Ascending aorta (tissue), 2 donors: ENCODE data around the gene TECPR2. TPM values are rescaled to one million over a fixed set of nuclear protein-coding genes. Genes with fewer than 3 reads are reported as not detected.

Source experiments
- DNase-seq, 2 donors: peaks; one replicate each; pipeline ENCODE4 v3.0.0-alpha.2; 2019; ENCODE audit warnings: low spot score in 2 of 2
- H3K27ac ChIP-seq, 2 donors: fragments of 200-600 bp; sonication (generic); one replicate each; pipeline ENCODE4 v1.5.1; 2016 to 2017; ENCODE audit warnings: mild to moderate bottlenecking in 1 of 2
- H3K27me3 ChIP-seq: fragments of 200-600 bp; sonication (generic); one replicate; pipeline ENCODE4 v1.5.1; 2017
- H3K36me3 ChIP-seq, 2 donors: fragments of 200-600 bp; sonication (generic); one replicate each; pipeline ENCODE4 v1.5.1; 2016
- H3K4me1 ChIP-seq, 2 donors: fragments of 200-600 bp; sonication (generic); one replicate each; pipeline ENCODE4 v1.5.1; 2016 to 2017; ENCODE audit warnings: mild to moderate bottlenecking in 1 of 2
- H3K4me3 ChIP-seq, 2 donors: fragments of 200-600 bp; sonication (generic); one replicate each; pipeline ENCODE4 v1.5.1; 2016 to 2017; ENCODE audit warnings: mild to moderate bottlenecking in 1 of 2
- H3K9me3 ChIP-seq, 2 donors: fragments of 200-600 bp; sonication (generic); one replicate each; pipeline ENCODE4 v1.5.1; 2016
- CTCF ChIP-seq, 3 experiments: fragments of 200-600 bp in 2 of 3; fragments of 450-650 bp in 1 of 3; sonication (generic) in 2 of 3; IDR thresholded peaks; one replicate each; pipeline ENCODE4 v1.5.1; 2016 to 2019; ENCODE audit warnings: antibody characterized with exemption in 3 of 3, mild to moderate bottlenecking in 1 of 3, moderate library complexity in 1 of 3
- intact Hi-C: fragments of 100-400 bp; cut with DNase I; formaldehyde crosslinking; loops from one replicate; pipeline ENCODE4 v1.15.1; 2023
- total RNA-seq: library from RNA; depleted of rRNA; stranded (reverse); fragments of >200 nt; gene quantifications from one replicate; pipeline ENCODE4 v1.1.0, GENCODE V29; 2016

TECPR2 gene
- total RNA-seq, 1 donor from 2014 or later = 27.0 TPM

DNA sequence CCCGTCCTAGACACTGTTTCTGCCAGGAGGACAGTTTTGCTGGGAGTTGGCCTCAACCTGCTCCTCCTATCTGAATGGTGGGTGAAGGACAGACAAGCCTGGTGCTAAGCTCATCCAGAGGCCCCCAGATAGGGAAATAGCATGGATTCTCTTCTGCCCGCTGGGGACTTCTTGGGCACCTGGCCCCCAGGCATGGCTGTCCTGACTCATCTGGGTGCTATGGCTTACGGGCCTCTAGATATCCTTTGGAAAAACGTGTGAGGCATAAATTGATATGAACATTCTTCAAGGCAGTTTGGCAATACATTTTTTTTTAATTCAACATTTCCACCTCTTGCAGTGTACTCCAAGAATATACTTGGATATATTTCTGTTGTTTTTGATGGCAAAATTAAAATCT lies 8.6 kb downstream of the TECPR2 start:
- intact Hi-C loops = no loop called here
- no peak for DNase-seq
- Histone ChIP-seq H3K27ac (no peak overlapping the region), H3K27me3 (no peaks in the 10 kb centered on the region), H3K4me1 (no peaks in the 10 kb centered on the region), H3K4me3 (no peak overlapping the region), H3K36me3 (peaks cover 0 to 4% of the 10 kb centered on the region in 2 donors), H3K9me3 (no peaks in the 10 kb centered on the region)
- TF ChIP-seq CTCF (IDR thresholded peaks at IDR 0.05) = no peak

GRCh38 chr14:102373110-102373509 lies 10.4 kb downstream of the TECPR2 start:
- H3K36me3 ChIP-seq = peaks cover 13 to 18% of the 10 kb centered on the region in 2 donors
- TF ChIP-seq CTCF (IDR thresholded peaks at IDR 0.05) = no peak

DNA sequence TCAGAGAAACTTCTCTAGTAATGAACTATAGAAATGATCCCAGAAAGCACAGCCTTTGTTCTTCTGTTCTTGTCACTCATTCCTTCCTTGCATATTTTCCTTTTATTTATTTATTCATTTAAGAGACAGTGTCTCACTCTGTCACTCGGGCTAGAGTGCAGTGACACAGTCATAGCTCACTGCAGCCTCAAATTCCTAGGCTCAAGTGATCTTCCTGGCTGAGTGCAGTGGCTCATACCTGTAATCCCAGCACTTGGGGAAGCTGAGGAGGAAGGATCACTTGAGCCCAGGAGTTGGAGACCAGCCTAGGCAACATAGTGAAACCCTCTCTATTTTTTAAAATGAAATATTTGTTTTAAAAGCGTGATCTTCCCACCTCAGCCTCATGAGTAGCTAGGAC lies 11.5 kb downstream of the TECPR2 start:
- no peak for TF ChIP-seq CTCF (IDR thresholded peaks at IDR 0.05)
- H3K4me1 ChIP-seq = no peaks in the 10 kb centered on the region
- no peaks in the 10 kb centered on the region for H3K9me3 ChIP-seq
- DNase-seq = no peak
- H3K4me3 ChIP-seq = no peak overlapping the region
- intact Hi-C loops = no loop called here
- no peak overlapping the region for H3K27ac ChIP-seq
- no peaks in the 10 kb centered on the region for H3K27me3 ChIP-seq
- H3K36me3 ChIP-seq = peaks cover 13 to 28% of the 10 kb centered on the region in 2 donors

More at GRCh38 chr14:102373110-102373509, 10.4 kb downstream of the TECPR2 start:
- Histone ChIP-seq H3K27me3 (no peaks in the 10 kb centered on the region), H3K27ac (no peak overlapping the region), H3K4me1 (no peaks in the 10 kb centered on the region), H3K4me3 (no peak overlapping the region), H3K9me3 (no peaks in the 10 kb centered on the region)
- no peak for DNase-seq
- intact Hi-C loops = no loop called here

GRCh38 chr14:102375119-102375518 lies 12.4 kb downstream of the TECPR2 start:
- H3K9me3 ChIP-seq = no peaks in the 10 kb centered on the region
- H3K27ac ChIP-seq = no peak overlapping the region
- peaks cover 13 to 34% of the 10 kb centered on the region in 2 donors for H3K36me3 ChIP-seq
- H3K4me3 ChIP-seq = no peak overlapping the region
- no peaks in the 10 kb centered on the region for H3K27me3 ChIP-seq
- TF ChIP-seq CTCF (IDR thresholded peaks at IDR 0.05) = no peak
- no peaks in the 10 kb centered on the region for H3K4me1 ChIP-seq
- intact Hi-C loops = no loop called here
- DNase-seq = no peak

- Histone ChIP-seq H3K4me3 (no peak overlapping the region), H3K27ac (no peak overlapping the region), H3K36me3 (peaks cover 13 to 36% of the 10 kb centered on the region in 2 donors), H3K4me1 (no peaks in the 10 kb centered on the region), H3K9me3 (no peaks in the 10 kb centered on the region), H3K27me3 (no peaks in the 10 kb centered on the region)
- no peak for DNase-seq
- intact Hi-C loops = no loop called here
- no peak for TF ChIP-seq CTCF (IDR thresholded peaks at IDR 0.05)
Observed at GRCh38 chr14:102377696-102378095, 15.0 kb downstream of the TECPR2 start.

DNA sequence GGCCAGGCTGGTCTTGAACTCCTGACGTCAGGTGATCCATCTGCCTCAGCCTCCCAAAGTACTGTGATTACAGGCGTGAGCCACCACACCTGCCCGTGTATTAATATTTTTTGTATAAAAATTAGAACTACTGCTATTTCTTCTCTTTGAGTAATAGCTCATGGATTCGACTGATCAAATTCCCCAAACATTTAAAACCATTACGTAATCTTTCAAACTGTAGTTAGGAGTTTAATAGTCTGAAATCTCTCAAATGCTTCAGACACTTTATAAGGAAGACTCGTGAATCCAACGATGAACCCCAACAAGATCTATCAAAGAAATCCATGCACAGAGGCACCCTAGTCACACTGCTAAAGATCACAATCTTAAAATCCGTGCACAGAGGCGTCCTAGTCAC lies 16.1 kb downstream of the TECPR2 start:
- Histone ChIP-seq H3K36me3 (peaks cover 13 to 37% of the 10 kb centered on the region in 2 donors), H3K27me3 (no peaks in the 10 kb centered on the region), H3K9me3 (no peaks in the 10 kb centered on the region), H3K4me3 (no peak overlapping the region), H3K4me1 (no peaks in the 10 kb centered on the region), H3K27ac (no peak overlapping the region)
- no peak for DNase-seq
- intact Hi-C loops = no loop called here
- TF ChIP-seq CTCF (IDR thresholded peaks at IDR 0.05) = no peak
